ENCODE results near the gene SUCLG2.

SUCLG2 gene

GRCh38 chr3:67386451-67386850 lies 268.0 kb downstream of the SUCLG2 start:
- Mint-ChIP-seq H3K27me3 (ENCODE audit: low read depth) (no peaks in the 10 kb centered on the region), H3K4me1 (ENCODE audit: low read depth) (peaks cover 11% of the 10 kb centered on the region), H3K9me3 (peaks cover 4% of the 10 kb centered on the region), H3K36me3 (ENCODE audit: low read depth) (peaks cover 20% of the 10 kb centered on the region), H3K4me3 (no peak overlapping the region), H3K27ac (no peak overlapping the region)

DNA sequence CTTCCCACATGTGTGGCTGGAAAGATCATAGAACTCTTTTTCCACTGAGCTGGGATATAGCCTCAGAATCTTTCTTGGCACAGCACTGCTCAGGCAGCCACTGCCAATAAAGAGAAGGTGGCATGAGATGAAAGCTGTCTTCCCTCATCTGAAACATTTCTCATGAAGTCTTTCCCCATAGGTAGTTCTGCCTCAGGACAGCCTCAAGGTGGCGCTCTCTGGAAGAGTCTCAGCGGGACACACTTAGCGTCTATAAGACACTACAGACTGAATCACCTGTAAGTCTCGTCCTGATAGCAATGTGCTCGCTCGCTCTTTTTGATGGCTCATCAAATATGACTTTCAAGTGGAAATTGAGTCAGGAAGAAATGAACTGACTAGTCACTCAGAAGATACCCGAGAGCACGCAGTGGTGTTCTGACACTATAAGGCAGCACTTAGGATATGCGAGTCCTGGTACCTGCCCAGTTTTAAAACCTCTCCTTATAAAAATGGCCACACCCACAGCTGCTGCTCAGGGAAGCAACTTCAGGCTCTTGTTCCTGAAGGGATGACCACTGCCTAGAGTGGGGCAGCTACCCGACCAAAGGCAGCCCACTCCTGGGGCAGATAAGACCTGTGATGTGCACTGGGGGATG lies 269.5 kb downstream of the SUCLG2 start:
- Mint-ChIP-seq H3K27ac (no peak overlapping the region), H3K9me3 (peaks cover 4% of the 10 kb centered on the region), H3K4me1 (ENCODE audit: low read depth) (peaks cover 11% of the 10 kb centered on the region), H3K27me3 (ENCODE audit: low read depth) (no peaks in the 10 kb centered on the region), H3K4me3 (no peak overlapping the region), H3K36me3 (ENCODE audit: low read depth) (peaks cover 18% of the 10 kb centered on the region)

GRCh38 chr3:67384016-67384415 lies 270.4 kb downstream of the SUCLG2 start:
- no peak overlapping the region for H3K4me3 Mint-ChIP-seq
- no peaks in the 10 kb centered on the region for H3K27me3 Mint-ChIP-seq (ENCODE audit: low read depth)
- H3K4me1 Mint-ChIP-seq (ENCODE audit: low read depth) = peaks cover 9% of the 10 kb centered on the region
- H3K27ac Mint-ChIP-seq = no peak overlapping the region
- peaks cover 4% of the 10 kb centered on the region for H3K9me3 Mint-ChIP-seq
- peaks cover 15% of the 10 kb centered on the region for H3K36me3 Mint-ChIP-seq (ENCODE audit: low read depth)

GRCh38 chr3:67383379-67383778 lies 271.0 kb downstream of the SUCLG2 start:
- peaks cover 4% of the 10 kb centered on the region for H3K9me3 Mint-ChIP-seq
- no peak overlapping the region for H3K27ac Mint-ChIP-seq
- no peak overlapping the region for H3K4me3 Mint-ChIP-seq
- H3K4me1 Mint-ChIP-seq (ENCODE audit: low read depth) = peaks cover 6% of the 10 kb centered on the region
- H3K36me3 Mint-ChIP-seq (ENCODE audit: low read depth) = peaks cover 10% of the 10 kb centered on the region
- no peaks in the 10 kb centered on the region for H3K27me3 Mint-ChIP-seq (ENCODE audit: low read depth)

GRCh38 chr3:67382536-67382935 lies 271.9 kb downstream of the SUCLG2 start:
- no peak overlapping the region for H3K27ac Mint-ChIP-seq
- H3K4me1 Mint-ChIP-seq (ENCODE audit: low read depth) = peaks cover 6% of the 10 kb centered on the region
- H3K36me3 Mint-ChIP-seq (ENCODE audit: low read depth) = peaks cover 9% of the 10 kb centered on the region
- H3K4me3 Mint-ChIP-seq = no peak overlapping the region
- H3K27me3 Mint-ChIP-seq (ENCODE audit: low read depth) = no peaks in the 10 kb centered on the region
- peaks cover 4% of the 10 kb centered on the region for H3K9me3 Mint-ChIP-seq

- Mint-ChIP-seq H3K27me3 (ENCODE audit: low read depth) (no peaks in the 10 kb centered on the region), H3K4me1 (ENCODE audit: low read depth) (peaks cover 5% of the 10 kb centered on the region), H3K27ac (no peak overlapping the region), H3K4me3 (no peak overlapping the region), H3K9me3 (peaks cover 1% of the 10 kb centered on the region), H3K36me3 (ENCODE audit: low read depth) (peaks cover 4% of the 10 kb centered on the region)
These were observed 272.6 kb downstream of the SUCLG2 start for GRCh38 chr3:67381667-67382272.

DNA sequence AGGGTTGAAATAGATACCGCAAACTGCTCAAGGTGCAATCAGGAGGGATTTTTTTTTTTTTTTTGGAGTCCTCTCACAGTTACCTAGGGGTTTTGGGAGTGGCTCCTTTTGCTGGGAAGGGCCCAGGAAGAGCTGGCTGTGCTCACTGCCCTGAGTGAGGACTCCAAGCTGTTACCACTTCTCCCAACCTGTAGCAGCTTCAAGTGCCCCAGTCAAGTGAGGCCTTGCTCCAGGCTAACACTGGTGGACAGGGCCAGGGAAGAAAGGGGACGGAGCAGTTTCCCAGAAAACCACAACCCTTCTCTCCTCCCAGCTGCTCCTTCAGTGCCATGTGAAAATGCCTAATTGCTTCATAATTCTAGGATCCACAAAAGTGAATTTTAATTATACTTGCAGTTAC lies 274.3 kb downstream of the SUCLG2 start:
- H3K27ac Mint-ChIP-seq = no peak overlapping the region
- no peaks in the 10 kb centered on the region for H3K27me3 Mint-ChIP-seq (ENCODE audit: low read depth)
- peaks cover 5% of the 10 kb centered on the region for H3K36me3 Mint-ChIP-seq (ENCODE audit: low read depth)
- H3K4me1 Mint-ChIP-seq (ENCODE audit: low read depth) = no peaks in the 10 kb centered on the region
- no peaks in the 10 kb centered on the region for H3K9me3 Mint-ChIP-seq
- no peak overlapping the region for H3K4me3 Mint-ChIP-seq

DNA sequence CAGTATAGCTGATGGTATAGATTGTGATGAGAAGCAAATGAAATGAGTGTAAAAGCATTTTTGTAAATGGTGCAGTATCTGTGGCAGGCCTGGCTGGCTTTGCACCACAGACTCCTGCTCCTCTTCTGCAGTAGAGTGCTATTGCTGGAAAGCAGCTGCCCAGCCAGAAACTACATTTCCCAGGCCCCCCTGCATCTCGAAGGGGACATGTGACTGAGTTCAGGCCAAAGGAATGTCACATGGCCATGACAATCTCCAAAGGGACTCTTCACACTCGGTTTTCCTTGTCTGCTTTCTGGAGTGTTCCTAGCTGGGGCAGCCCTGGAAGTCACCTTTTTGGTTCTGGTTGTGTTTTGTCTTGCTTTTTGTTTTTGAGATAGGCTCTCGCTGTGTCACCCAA lies 277.1 kb downstream of the SUCLG2 start:
- Mint-ChIP-seq H3K36me3 (ENCODE audit: low read depth) (peaks cover 11% of the 10 kb centered on the region), H3K9me3 (no peaks in the 10 kb centered on the region), H3K4me3 (no peak overlapping the region), H3K27me3 (ENCODE audit: low read depth) (no peaks in the 10 kb centered on the region), H3K4me1 (ENCODE audit: low read depth) (no peaks in the 10 kb centered on the region), H3K27ac (no peak overlapping the region)

DNA sequence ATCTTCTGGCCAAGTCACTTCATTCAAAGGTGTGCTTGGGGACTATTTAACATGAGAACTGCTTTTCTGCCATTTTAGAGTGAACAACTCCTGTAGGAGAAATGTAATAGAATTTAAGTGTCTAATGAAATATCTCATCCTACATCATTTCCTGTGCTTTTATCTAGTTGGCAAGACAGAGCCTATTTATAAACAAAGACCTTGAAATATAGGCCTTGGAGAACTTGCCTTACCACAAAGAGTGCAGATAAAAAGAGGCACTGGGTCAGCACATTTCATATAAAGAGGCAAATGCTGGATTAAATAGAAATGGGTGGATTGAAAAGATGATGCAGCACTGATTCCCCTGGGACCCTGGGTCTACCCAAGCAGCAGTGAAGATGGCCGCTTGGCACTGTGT lies 278.0 kb downstream of the SUCLG2 start:
- no peaks in the 10 kb centered on the region for H3K9me3 Mint-ChIP-seq
- peaks cover 15% of the 10 kb centered on the region for H3K36me3 Mint-ChIP-seq (ENCODE audit: low read depth)
- H3K27ac Mint-ChIP-seq = no peak overlapping the region
- no peaks in the 10 kb centered on the region for H3K4me1 Mint-ChIP-seq (ENCODE audit: low read depth)
- H3K27me3 Mint-ChIP-seq (ENCODE audit: low read depth) = no peaks in the 10 kb centered on the region
- H3K4me3 Mint-ChIP-seq = no peak overlapping the region

GRCh38 chr3:67375976-67376375 lies 278.4 kb downstream of the SUCLG2 start:
- no peak overlapping the region for H3K27ac Mint-ChIP-seq
- peaks cover 15% of the 10 kb centered on the region for H3K36me3 Mint-ChIP-seq (ENCODE audit: low read depth)
- no peaks in the 10 kb centered on the region for H3K4me1 Mint-ChIP-seq (ENCODE audit: low read depth)
- no peak overlapping the region for H3K4me3 Mint-ChIP-seq
- no peaks in the 10 kb centered on the region for H3K9me3 Mint-ChIP-seq
- no peaks in the 10 kb centered on the region for H3K27me3 Mint-ChIP-seq (ENCODE audit: low read depth)

DNA sequence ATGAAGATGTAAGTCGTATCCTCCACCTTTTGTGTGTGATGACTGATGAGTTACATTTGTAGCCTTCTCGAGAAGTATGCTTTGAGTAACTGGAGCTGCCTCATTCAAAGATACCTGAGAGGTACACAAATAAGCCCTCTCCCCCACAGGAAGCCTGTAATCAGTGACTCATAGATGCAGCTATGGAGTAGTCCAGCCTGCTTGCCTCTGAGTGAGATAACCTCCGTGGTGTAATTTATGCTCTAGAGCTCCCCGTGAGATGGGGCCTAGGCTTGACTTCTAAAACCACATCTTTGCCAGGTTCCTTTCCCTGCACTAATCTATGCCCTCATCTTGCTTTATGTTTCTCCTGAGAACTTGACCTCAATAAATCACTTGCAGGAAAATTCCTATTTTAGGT lies 291.7 kb downstream of the SUCLG2 start:
- Mint-ChIP-seq H3K4me1 (ENCODE audit: low read depth) (peaks cover 25% of the 10 kb centered on the region), H3K4me3 (no peak overlapping the region), H3K27me3 (ENCODE audit: low read depth) (no peaks in the 10 kb centered on the region), H3K36me3 (ENCODE audit: low read depth) (no peaks in the 10 kb centered on the region), H3K27ac (no peak overlapping the region), H3K9me3 (no peaks in the 10 kb centered on the region)

DNA sequence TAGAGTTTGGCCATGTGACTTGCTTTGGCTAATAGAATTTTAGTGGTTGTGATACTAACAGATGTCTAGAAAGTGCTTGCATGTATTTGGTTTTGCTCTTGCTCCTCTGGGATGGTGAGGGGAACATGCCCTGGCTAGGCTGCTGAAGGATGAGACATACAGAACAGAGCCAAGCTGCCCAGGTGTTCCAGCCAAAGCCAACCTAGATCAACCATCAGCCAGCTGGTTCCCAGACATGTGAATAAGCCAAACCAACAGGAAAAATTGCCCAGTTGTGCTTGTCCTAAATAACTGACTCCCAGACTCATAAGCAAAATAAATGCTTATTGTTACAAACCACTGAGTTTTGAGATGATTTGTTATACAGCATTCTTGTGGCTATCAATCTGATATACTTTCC lies 292.6 kb downstream of the SUCLG2 start:
- Mint-ChIP-seq H3K36me3 (ENCODE audit: low read depth) (no peaks in the 10 kb centered on the region), H3K4me3 (no peak overlapping the region), H3K9me3 (no peaks in the 10 kb centered on the region), H3K27me3 (ENCODE audit: low read depth) (no peaks in the 10 kb centered on the region), H3K27ac (no peak overlapping the region), H3K4me1 (ENCODE audit: low read depth) (peaks cover 25% of the 10 kb centered on the region)

DNA sequence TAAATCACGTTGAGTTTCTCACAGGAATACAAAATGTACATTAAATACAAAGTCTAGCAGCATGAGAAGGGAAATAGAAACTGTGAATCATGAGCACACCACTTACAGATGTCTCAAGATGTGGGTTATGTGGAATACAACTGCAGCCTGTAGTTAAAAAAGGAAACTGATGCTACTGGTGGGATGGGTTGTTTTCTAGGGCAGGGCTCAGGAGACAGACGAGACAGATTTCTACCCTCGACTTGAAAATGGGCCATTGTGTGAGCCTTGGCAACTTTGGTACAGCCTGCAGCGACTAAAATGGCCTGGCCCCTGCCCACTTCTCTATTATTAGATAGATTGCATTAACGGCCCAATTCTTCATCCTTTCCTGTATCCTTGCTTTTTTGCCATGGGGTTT lies 293.1 kb downstream of the SUCLG2 start:
- no peaks in the 10 kb centered on the region for H3K27me3 Mint-ChIP-seq (ENCODE audit: low read depth)
- H3K36me3 Mint-ChIP-seq (ENCODE audit: low read depth) = no peaks in the 10 kb centered on the region
- H3K4me1 Mint-ChIP-seq (ENCODE audit: low read depth) = peaks cover 25% of the 10 kb centered on the region
- H3K4me3 Mint-ChIP-seq = no peak overlapping the region
- no peaks in the 10 kb centered on the region for H3K9me3 Mint-ChIP-seq
- no peak overlapping the region for H3K27ac Mint-ChIP-seq

DNA sequence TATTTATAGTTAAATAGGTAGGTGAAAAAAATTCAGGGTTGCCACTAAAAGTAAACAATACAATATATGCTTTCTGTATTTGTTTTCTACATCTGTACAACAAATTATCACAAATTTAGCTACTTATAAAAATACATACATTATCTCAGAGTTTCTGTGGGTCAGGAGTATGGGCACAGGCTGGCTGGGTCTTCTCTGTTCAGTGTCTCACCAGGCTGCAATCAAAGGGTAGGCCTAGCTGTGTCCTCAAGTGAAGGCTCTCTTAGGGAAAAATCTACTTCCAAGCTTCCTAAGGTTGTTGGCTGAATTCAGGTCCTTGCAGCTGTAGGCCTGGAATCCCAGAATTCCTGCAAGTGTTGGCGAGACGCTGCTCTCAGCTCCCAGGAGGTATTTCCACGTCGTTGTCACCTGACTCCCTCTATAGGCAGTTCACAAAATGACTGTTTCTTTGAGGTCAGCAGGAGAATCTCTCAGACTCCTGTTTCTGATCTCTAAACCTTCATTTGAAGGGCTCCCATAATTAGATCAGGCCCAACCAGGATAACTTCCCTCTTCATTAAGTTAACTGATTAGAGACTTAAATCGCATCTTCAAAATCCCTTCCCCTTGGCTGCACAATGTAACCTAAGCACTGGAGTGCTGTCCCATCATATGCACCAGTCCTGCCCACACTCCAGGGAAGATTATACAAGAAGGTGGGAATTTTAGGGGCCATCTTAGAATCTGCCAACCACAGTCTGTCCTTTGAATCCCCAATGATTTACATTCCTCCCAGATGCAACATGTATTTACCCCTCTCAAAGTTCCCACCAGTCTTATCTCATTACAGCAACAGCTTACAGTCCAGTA lies 296.6 kb downstream of the SUCLG2 start:
- H3K4me3 Mint-ChIP-seq = no peak overlapping the region
- no peak overlapping the region for H3K27ac Mint-ChIP-seq
- no peaks in the 10 kb centered on the region for H3K27me3 Mint-ChIP-seq (ENCODE audit: low read depth)
- no peaks in the 10 kb centered on the region for H3K36me3 Mint-ChIP-seq (ENCODE audit: low read depth)
- H3K4me1 Mint-ChIP-seq (ENCODE audit: low read depth) = peaks cover 16% of the 10 kb centered on the region
- H3K9me3 Mint-ChIP-seq = no peaks in the 10 kb centered on the region
